DMS114 treated with DMSO at 0.1 percent for 48 hours (cell line): ENCODE results near the gene AP2S1.
A peak's percentile ranks its signal among the peaks of the same experiment; 100 is the strongest.
"Not testable (repeated sequence)": the region's sequence is repeated elsewhere in the genome, so short reads cannot be mapped to it uniquely, and the experiment has no call there.

Experiments
- DNase-seq: peaks from one replicate; lab custom pipeline; 2025; ENCODE audit not compliant: unreplicated experiment; lab: John Stamatoyannopoulos, UW

Gene AP2S1

GRCh38 chr19:46809534-46810272 lies 40.9 kb downstream of the AP2S1 start:
- no peak for DNase-seq

GRCh38 chr19:46806656-46807055 lies 44.0 kb downstream of the AP2S1 start:
- no peak for DNase-seq

GRCh38 chr19:46804432-46804831 lies 46.2 kb downstream of the AP2S1 start:
- DNase-seq, result not testable (repeated sequence)

GRCh38 chr19:46803555-46803954 lies 47.1 kb downstream of the AP2S1 start:
- no peak for DNase-seq

- DNase-seq, result no peak
Observed at GRCh38 chr19:46802152-46802551, 48.5 kb downstream of the AP2S1 start.

GRCh38 chr19:46798713-46799112 lies 51.9 kb downstream of the AP2S1 start:
- DNase-seq, result no peak

GRCh38 chr19:46797881-46798280 lies 52.8 kb downstream of the AP2S1 start:
- DNase-seq, result no peak

- DNase-seq, result no peak
Observed at GRCh38 chr19:46791944-46792343, 58.7 kb downstream of the AP2S1 start.

- no peak for DNase-seq
Observed at GRCh38 chr19:46789371-46789770, 61.3 kb downstream of the AP2S1 start.

- DNase-seq, result no peak
Observed at GRCh38 chr19:46788968-46789338, 61.7 kb downstream of the AP2S1 start.

GRCh38 chr19:46788262-46788967 lies 62.2 kb downstream of the AP2S1 start, which contains the start of gene SLC1A5:
Gene SLC1A5 (minus strand): TSS chr19:46788594. CDS start chr19:46787965, 629 bp downstream.
- DNase-seq, result peak; percentile 86
